ENCODE measurements around the gene YBX1. TPM values are rescaled to one million over a fixed set of nuclear protein-coding genes. Genes with fewer than 3 reads are reported as not detected.
"Not testable (repeated sequence)": the region's sequence is repeated elsewhere in the genome, so short reads cannot be mapped to it uniquely, and the experiment has no call there.

The YBX1 gene
- total and polyA plus RNA-seq, 2 of the 13 experiments (the other 11 are each of a cell fraction or from before 2014, with no cell fraction given): 339 to 628 TPM

DNA sequence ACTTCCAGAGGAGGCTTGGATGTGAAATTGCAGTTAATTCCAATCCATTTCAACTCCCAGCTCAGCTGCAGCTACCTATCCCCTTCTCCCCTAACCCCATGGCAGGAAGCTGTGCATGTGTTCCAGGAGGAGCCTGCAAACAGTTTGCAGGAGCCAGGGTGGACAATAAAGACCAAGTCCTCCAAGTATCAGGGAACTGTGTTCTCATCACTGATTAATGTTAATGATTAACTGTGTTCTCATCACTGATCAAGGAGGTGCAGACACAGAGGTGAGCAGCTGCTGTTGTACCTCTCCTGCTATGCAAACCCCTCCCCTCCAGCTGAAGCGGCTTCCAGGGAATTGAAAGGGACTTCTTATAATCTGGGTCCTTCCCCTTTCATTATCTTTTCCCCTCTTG is 38.6 kb downstream of the YBX1 start (continued):
- TF ChIP-seq CHD2 (IDR thresholded peaks at IDR 0.05; ENCODE audit: low read depth, low read length) (no peak), ZNF292 (CRISPR knock-in tag; IDR thresholded peaks at IDR 0.05; ENCODE audit: borderline replicate concordance, low read depth) (peak; percentile 62; the same call in 1 of the 2 replicates), ZKSCAN5 (CRISPR knock-in tag; IDR thresholded peaks at IDR 0.05) (peak; percentile 89)
- TF ChIP-seq, protein P1, sequence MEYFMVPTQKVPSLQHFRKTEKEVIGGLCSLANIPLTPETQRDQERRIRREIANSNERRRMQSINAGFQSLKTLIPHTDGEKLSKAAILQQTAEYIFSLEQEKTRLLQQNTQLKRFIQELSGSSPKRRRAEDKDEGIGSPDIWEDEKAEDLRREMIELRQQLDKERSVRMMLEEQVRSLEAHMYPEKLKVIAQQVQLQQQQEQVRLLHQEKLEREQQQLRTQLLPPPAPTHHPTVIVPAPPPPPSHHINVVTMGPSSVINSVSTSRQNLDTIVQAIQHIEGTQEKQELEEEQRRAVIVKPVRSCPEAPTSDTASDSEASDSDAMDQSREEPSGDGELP (IDR thresholded peaks at IDR 0.05; ENCODE audit: borderline replicate concordance, low read depth): 0 out of 2 replicates have a peak, but pooled peaks have one; percentile 41
- TF ChIP-seq, protein P2, sequence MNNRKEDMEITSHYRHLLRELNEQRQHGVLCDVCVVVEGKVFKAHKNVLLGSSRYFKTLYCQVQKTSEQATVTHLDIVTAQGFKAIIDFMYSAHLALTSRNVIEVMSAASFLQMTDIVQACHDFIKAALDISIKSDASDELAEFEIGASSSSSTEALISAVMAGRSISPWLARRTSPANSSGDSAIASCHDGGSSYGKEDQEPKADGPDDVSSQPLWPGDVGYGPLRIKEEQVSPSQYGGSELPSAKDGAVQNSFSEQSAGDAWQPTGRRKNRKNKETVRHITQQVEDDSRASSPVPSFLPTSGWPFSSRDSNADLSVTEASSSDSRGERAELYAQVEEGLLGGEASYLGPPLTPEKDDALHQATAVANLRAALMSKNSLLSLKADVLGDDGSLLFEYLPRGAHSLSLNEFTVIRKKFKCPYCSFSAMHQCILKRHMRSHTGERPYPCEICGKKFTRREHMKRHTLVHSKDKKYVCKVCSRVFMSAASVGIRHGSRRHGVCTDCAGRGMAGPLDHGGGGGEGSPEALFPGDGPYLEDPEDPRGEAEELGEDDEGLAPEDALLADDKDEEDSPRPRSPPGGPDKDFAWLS (CRISPR knock-in tag; IDR thresholded peaks at IDR 0.05; ENCODE audit: borderline replicate concordance): no peak

DNA sequence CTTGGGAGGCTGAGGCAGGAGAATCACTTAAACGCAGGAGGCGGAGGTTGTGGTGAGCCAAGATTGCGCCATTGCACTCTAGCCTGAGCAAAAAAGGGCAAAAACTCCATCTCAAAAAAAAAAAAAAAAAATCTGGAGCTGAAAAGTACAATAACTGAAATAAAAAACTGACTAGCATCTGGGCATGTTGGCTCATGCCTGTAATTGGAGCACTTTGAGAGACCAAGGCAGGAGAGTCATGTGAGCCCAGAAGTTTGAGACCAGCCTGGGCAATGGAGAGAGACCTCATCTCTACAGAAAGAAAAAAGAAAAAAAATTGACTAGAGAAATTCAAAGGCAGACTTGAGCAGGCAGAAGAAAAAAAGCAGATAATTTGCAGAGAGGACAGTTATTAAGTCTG is 39.7 kb downstream of the YBX1 start:
- intact Hi-C loops (cut with micrococcal nuclease; ENCODE audit: unreplicated experiment) (no loop called here), in situ Hi-C loops (cut with HindIII; ENCODE audit: extremely low pct_ligation_motif_present, low pct_unique_long_range_greater_than_20kb) (no loop called here)
- H3K27ac ChIP-seq (ENCODE audit: extremely low read length, insufficient read depth, low read length): no peak overlapping the region
- no peaks in the 10 kb centered on the region for H3K9me3 ChIP-seq (ENCODE audit: low read length)
- POLR2A ChIA-PET: no interaction called here
- no peaks in the 10 kb centered on the region for H4K20me1 ChIP-seq (ENCODE audit: insufficient read depth, low read length)
- no peak for TF ChIP-seq PAF1 (CRISPR knock-in tag; IDR thresholded peaks at IDR 0.05)
- TF ChIP-seq, protein P3, sequence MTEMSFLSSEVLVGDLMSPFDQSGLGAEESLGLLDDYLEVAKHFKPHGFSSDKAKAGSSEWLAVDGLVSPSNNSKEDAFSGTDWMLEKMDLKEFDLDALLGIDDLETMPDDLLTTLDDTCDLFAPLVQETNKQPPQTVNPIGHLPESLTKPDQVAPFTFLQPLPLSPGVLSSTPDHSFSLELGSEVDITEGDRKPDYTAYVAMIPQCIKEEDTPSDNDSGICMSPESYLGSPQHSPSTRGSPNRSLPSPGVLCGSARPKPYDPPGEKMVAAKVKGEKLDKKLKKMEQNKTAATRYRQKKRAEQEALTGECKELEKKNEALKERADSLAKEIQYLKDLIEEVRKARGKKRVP (CRISPR knock-in tag; IDR thresholded peaks at IDR 0.05): no peak
- TF ChIP-seq PLRG1 (conservative IDR thresholded peaks at IDR 0.05): no peak
- TF ChIP-seq, protein P4, sequence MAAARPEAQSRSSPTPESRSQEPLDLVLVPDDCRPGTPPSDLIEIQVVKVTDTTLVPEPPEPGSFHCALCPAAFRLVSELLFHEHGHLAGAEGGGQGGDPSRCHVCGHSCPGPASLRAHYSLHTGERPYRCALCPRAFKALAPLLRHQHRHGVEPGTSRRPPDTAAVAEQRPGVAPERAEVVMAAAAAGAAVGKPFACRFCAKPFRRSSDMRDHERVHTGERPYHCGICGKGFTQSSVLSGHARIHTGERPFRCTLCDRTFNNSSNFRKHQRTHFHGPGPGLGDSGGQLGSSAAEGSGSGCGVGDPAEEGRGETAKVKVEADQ (CRISPR knock-in tag; IDR thresholded peaks at IDR 0.05; ENCODE audit: borderline replicate concordance): no peak
- TF ChIP-seq EP300 (IDR thresholded peaks at IDR 0.05; ENCODE audit: low read depth in 2 of 2, low read length in 2 of 2): no peak
- no peak for TF ChIP-seq EP300 (CRISPR knock-in tag; IDR thresholded peaks at IDR 0.05; ENCODE audit: borderline replicate concordance)
- WGBS (ENCODE audit: low lambda C conversion rate): 98% methylated on average over 3 of the region's 3 CpGs
- CTCF ChIA-PET (ENCODE audit: low intra/inter-chr PET ratio, low total read pairs): no interaction called here
- H3K4me3 ChIP-seq (replicated peaks in 1 of 3; ENCODE audit: insufficient read depth in 1 of 3, low read depth in 2 of 3, low read length in 3 of 3): no peak overlapping the region
- peaks cover 0 to 4% of the 10 kb centered on the region in 2 experiments; a peak in 1 of 5 replicates for H3K36me3 ChIP-seq (replicated peaks in 1 of 2; ENCODE audit: control insufficient read depth in 1 of 2, insufficient read depth in 2 of 2, low read length in 2 of 2)
- H3K79me2 ChIP-seq (ENCODE audit: insufficient read depth, low read length): no peaks in the 10 kb centered on the region
- ATAC-seq (no peak), DNase-seq (ENCODE audit: low spot score) (no peak), FAIRE-seq (no peak)
- BruUV-seq (replicated peaks): no TSS peak
- H3K4me2 ChIP-seq (ENCODE audit: low read depth, low read length): no peak overlapping the region
- peaks cover 16% of the 10 kb centered on the region for H3K4me1 ChIP-seq (ENCODE audit: insufficient read depth, low read length)
- H2AFZ ChIP-seq (ENCODE audit: low read length): no peak overlapping the region
- no peaks in the 10 kb centered on the region for H3K27me3 ChIP-seq (ENCODE audit: control insufficient read depth in 1 of 2, insufficient read depth in 2 of 2, low read length in 2 of 2)
- H3K9ac ChIP-seq (ENCODE audit: insufficient read depth, low read depth, low read length): no peak overlapping the region

DNA sequence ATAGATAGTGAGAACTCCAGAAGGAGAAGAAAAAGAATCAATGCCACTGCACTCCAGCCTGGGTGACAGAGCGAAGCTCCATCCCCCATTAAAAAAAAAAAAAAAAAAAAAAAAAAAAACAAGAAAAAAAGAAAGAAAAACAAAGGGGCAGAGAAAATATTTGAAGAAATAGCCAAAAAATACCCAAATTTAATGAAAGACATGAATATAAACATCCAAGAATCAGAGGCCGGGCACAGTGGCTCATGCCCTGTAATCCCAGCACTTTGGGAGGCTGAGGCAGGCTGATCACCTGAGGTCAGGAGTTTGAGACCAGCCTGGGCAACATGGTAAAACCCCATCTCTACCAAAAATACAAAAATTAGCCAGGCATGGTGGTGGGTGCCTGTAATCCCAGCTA is 40.2 kb downstream of the YBX1 start:
- FAIRE-seq; H3K4me2 ChIP-seq (ENCODE audit: low read depth, low read length); H2AFZ ChIP-seq (ENCODE audit: low read length); POLR2A ChIA-PET; BruUV-seq (replicated peaks); CTCF ChIA-PET (ENCODE audit: low intra/inter-chr PET ratio, low total read pairs); H3K27me3 ChIP-seq (ENCODE audit: control insufficient read depth in 1 of 2, insufficient read depth in 2 of 2, low read length in 2 of 2); H3K9me3 ChIP-seq (ENCODE audit: low read length); intact Hi-C loops (cut with micrococcal nuclease; ENCODE audit: unreplicated experiment); in situ Hi-C loops (cut with HindIII; ENCODE audit: extremely low pct_ligation_motif_present, low pct_unique_long_range_greater_than_20kb); H4K20me1 ChIP-seq (ENCODE audit: insufficient read depth, low read length); H3K27ac ChIP-seq (ENCODE audit: extremely low read length, insufficient read depth, low read length); H3K79me2 ChIP-seq (ENCODE audit: insufficient read depth, low read length); H3K36me3 ChIP-seq (replicated peaks in 1 of 2; ENCODE audit: control insufficient read depth in 1 of 2, insufficient read depth in 2 of 2, low read length in 2 of 2); H3K9ac ChIP-seq (ENCODE audit: insufficient read depth, low read depth, low read length); DNase-seq (ENCODE audit: low spot score); ATAC-seq; H3K4me3 ChIP-seq (replicated peaks in 1 of 3; ENCODE audit: insufficient read depth in 1 of 3, low read depth in 2 of 3, low read length in 3 of 3): not testable (repeated sequence)
- 96% methylated on average over 2 of the region's 2 CpGs for WGBS (ENCODE audit: low lambda C conversion rate)
- H3K4me1 ChIP-seq (ENCODE audit: insufficient read depth, low read length): peaks cover 16% of the 10 kb centered on the region

All from HepG2 (cell line).